HepG2 (cell line): Measurements from ENCODE around the gene TCAP. TPM values are rescaled to one million over a fixed set of nuclear protein-coding genes. Genes with fewer than 3 reads are reported as not detected.
A peak's percentile ranks its signal among the peaks of the same experiment; 100 is the strongest.

ENCODE experiments used
- ARHGAP35 ChIP-seq: sonication (generic); formaldehyde crosslinking; IDR thresholded peaks from 2 replicates; pipeline ENCODE4 v1.9.0; 2022; ENCODE audit warnings: mild to moderate bottlenecking, inconsistent platforms, moderate library complexity, missing genetic modification reagents, borderline replicate concordance
- ARNTL ChIP-seq: sonication (generic); formaldehyde crosslinking; IDR thresholded peaks from 2 replicates; pipeline ENCODE4 v1.4.0; 2020; ENCODE audit warnings: mild to moderate bottlenecking, missing genetic modification reagents
- CENPX ChIP-seq: sonication (generic); formaldehyde crosslinking; IDR thresholded peaks from 2 replicates; pipeline ENCODE4 v1.9.0; 2021; ENCODE audit warnings: mild to moderate bottlenecking, missing genetic modification reagents, moderate library complexity
- GPN1 ChIP-seq: sonication (generic); formaldehyde crosslinking; IDR thresholded peaks from 2 replicates; pipeline ENCODE4 v1.5.1; 2020; ENCODE audit warnings: missing genetic modification reagents, borderline replicate concordance
- NCOR1 ChIP-seq: fragments of 200-600 bp; sonication (generic); IDR thresholded peaks from 2 replicates; pipeline ENCODE4 v1.7.0; 2017; ENCODE audit warnings: antibody characterized with exemption, low read length, borderline replicate concordance
- PLRG1 ChIP-seq: fragments of 450-650 bp; conservative IDR thresholded peaks from 2 replicates; pipeline ENCODE4 v1.6.1; 2016
- POGZ ChIP-seq: sonication (generic); formaldehyde crosslinking; IDR thresholded peaks from 2 replicates; pipeline ENCODE4 v1.4.0; 2020; ENCODE audit warnings: mild to moderate bottlenecking, missing genetic modification reagents
- PTBP1 ChIP-seq: fragments of 200-400 bp; formaldehyde crosslinking; IDR thresholded peaks from 2 replicates; pipeline ENCODE4 v1.6.1; 2018; ENCODE audit warnings: low read length, low read depth; ENCODE audit not compliant: poor library complexity, severe bottlenecking
- REST ChIP-seq, 2 experiments: IDR thresholded peaks; 2 replicates each; pipeline ENCODE4 v1.6.1; 2011 to 2012; ENCODE audit warnings: low read length in 2 of 2, borderline replicate concordance in 1 of 2, low read depth in 1 of 2, mild to moderate bottlenecking in 1 of 2, moderate library complexity in 1 of 2
- TBL1XR1 ChIP-seq: fragments of 150-350 bp; IDR thresholded peaks from 2 replicates; pipeline ENCODE4 v1.6.1; 2014; ENCODE audit warnings: borderline replicate concordance, low read length; ENCODE audit not compliant: partially characterized antibody
- ZBTB2 ChIP-seq: sonication (generic); formaldehyde crosslinking; IDR thresholded peaks from 2 replicates; pipeline ENCODE4 v1.8.0; 2022; ENCODE audit warnings: low read depth, missing genetic modification reagents
- ZSCAN25 ChIP-seq: sonication (generic); formaldehyde crosslinking; IDR thresholded peaks from 2 replicates; pipeline ENCODE4 v1.8.0; 2022; ENCODE audit warnings: mild to moderate bottlenecking, missing genetic modification reagents
- polyA plus RNA-seq, 8 experiments: library from polyadenylated mRNA; depleted of rRNA in 3 of 8; stranded (reverse) in 7 of 8; unstranded in 1 of 8; fragments of >200 nt; fragmentation: Illumina TruSeq in 4 of 8; extraction: Trizol in 4 of 8; gene quantifications; 2 replicates each; pipeline versions ENCODE4 v1.2.1 to v1.2.3, GENCODE V29; 2011 to 2016; ENCODE audit warnings: low read depth in 4 of 8, missing spikeins in 1 of 8, mixed read lengths in 1 of 8; ENCODE audit not compliant: insufficient read depth in 1 of 8
- total RNA-seq, 5 experiments: library from RNA; depleted of rRNA; stranded (reverse); fragments of >200 nt; fragmentation: Illumina TruSeq; extraction: Trizol; gene quantifications; 2 replicates each; pipeline ENCODE4 v1.2.3, GENCODE V29; 2016; ENCODE audit warnings: low read depth in 1 of 5
- TF ChIP-seq, protein P1 (sequence below), 2 experiments: sonication (generic) in 1 of 2; formaldehyde crosslinking in 1 of 2; IDR thresholded peaks; 2 replicates each; pipeline versions ENCODE4 v1.5.1 to v1.6.1; 2011 to 2020; ENCODE audit warnings: borderline replicate concordance in 1 of 2, low read depth in 1 of 2, low read length in 1 of 2, mild to moderate bottlenecking in 1 of 2, missing genetic modification reagents in 1 of 2, moderate library complexity in 1 of 2
- TF ChIP-seq, protein P2 (sequence below): sonication (generic); IDR thresholded peaks from 2 replicates; pipeline ENCODE4 v1.6.1; 2016; ENCODE audit warnings: low read depth, borderline replicate concordance
- TF ChIP-seq, protein P3 (sequence below): sonication (generic); formaldehyde crosslinking; IDR thresholded peaks from 2 replicates; pipeline ENCODE4 v1.5.1; 2020; ENCODE audit warnings: missing genetic modification reagents, mild to moderate bottlenecking, borderline replicate concordance

The TCAP gene
- total and polyA plus RNA-seq, 2 of the 13 experiments (the other 11 are each of a cell fraction or from before 2014, with no cell fraction given), result 0.24 to 0.65 TPM

DNA sequence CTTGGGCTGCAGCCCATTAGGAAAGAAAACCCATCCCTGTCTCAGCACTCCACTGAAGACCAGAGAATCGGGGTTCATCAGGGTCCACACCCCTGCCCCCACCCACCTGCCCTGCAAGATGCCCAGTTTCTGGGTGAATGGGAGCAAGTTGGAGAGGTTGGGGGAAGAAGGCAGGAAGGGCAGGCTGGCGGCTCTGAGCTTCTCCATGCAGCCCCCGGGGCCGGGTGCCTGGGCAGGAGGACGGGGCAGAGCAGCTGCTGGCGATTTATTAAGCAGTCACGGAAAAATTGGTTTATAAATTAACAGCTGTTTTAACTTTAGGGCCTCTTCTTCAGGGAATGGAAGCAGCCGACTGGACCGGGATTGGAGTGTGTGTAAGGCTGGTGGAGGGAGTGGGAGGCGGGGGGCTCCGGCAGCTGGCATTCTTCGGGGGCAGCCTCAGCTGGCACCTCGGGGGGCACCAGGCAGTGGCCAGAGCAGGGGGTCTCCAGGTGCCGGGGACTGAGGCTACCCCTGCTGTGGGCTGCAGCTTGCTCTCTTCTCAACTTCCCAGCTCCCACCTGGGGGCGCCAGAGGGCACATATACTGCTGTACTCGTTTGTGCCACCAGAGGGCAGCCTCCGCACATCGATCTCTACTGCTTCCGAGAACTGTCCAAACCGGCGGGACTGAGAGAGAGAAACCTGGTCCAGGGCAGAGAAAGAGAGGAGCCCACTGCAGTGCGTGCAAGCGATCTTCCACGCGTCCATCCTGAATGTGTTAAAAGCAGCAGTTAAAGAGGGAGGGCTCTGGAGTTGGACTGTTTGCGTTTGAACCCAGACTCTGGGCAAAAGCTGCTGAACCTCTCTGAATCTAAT is 43.4 kb upstream of the TCAP start (continued):
- TF ChIP-seq, protein P1, sequence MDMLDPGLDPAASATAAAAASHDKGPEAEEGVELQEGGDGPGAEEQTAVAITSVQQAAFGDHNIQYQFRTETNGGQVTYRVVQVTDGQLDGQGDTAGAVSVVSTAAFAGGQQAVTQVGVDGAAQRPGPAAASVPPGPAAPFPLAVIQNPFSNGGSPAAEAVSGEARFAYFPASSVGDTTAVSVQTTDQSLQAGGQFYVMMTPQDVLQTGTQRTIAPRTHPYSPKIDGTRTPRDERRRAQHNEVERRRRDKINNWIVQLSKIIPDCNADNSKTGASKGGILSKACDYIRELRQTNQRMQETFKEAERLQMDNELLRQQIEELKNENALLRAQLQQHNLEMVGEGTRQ (IDR thresholded peaks at IDR 0.05; ENCODE audit: low read depth, low read length), result no peak
- TF ChIP-seq, protein P1 (CRISPR knock-in tag; IDR thresholded peaks at IDR 0.05; ENCODE audit: borderline replicate concordance), result no peak
- TF ChIP-seq, protein P2, sequence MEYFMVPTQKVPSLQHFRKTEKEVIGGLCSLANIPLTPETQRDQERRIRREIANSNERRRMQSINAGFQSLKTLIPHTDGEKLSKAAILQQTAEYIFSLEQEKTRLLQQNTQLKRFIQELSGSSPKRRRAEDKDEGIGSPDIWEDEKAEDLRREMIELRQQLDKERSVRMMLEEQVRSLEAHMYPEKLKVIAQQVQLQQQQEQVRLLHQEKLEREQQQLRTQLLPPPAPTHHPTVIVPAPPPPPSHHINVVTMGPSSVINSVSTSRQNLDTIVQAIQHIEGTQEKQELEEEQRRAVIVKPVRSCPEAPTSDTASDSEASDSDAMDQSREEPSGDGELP, result no peak
- TF ChIP-seq NCOR1, result no peak
- TF ChIP-seq PLRG1, result no peak
- TF ChIP-seq GPN1 (CRISPR knock-in tag), result no peak
- TF ChIP-seq PTBP1, result no peak
- TF ChIP-seq REST (IDR thresholded peaks at IDR 0.05; ENCODE audit: borderline replicate concordance in 1 of 2, low read depth in 1 of 2, low read length in 2 of 2), result peak; percentile 38 to 89
- no peak for TF ChIP-seq ZBTB2 (CRISPR knock-in tag)
- 0 out of 2 replicates have a peak, but pooled peaks have one; percentile 25 for TF ChIP-seq ZSCAN25 (CRISPR knock-in tag)
- TF ChIP-seq POGZ, result no peak
- TF ChIP-seq CENPX (CRISPR knock-in tag), result no peak
- no peak for TF ChIP-seq ARNTL (CRISPR knock-in tag)
- TF ChIP-seq, protein P3, sequence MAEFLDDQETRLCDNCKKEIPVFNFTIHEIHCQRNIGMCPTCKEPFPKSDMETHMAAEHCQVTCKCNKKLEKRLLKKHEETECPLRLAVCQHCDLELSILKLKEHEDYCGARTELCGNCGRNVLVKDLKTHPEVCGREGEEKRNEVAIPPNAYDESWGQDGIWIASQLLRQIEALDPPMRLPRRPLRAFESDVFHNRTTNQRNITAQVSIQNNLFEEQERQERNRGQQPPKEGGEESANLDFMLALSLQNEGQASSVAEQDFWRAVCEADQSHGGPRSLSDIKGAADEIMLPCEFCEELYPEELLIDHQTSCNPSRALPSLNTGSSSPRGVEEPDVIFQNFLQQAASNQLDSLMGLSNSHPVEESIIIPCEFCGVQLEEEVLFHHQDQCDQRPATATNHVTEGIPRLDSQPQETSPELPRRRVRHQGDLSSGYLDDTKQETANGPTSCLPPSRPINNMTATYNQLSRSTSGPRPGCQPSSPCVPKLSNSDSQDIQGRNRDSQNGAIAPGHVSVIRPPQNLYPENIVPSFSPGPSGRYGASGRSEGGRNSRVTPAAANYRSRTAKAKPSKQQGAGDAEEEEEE (CRISPR knock-in tag), result no peak
- peak; percentile 55 for TF ChIP-seq TBL1XR1
- TF ChIP-seq ARHGAP35 (CRISPR knock-in tag), result no peak
